ENCODE results near the gene ACP2.

DNA sequence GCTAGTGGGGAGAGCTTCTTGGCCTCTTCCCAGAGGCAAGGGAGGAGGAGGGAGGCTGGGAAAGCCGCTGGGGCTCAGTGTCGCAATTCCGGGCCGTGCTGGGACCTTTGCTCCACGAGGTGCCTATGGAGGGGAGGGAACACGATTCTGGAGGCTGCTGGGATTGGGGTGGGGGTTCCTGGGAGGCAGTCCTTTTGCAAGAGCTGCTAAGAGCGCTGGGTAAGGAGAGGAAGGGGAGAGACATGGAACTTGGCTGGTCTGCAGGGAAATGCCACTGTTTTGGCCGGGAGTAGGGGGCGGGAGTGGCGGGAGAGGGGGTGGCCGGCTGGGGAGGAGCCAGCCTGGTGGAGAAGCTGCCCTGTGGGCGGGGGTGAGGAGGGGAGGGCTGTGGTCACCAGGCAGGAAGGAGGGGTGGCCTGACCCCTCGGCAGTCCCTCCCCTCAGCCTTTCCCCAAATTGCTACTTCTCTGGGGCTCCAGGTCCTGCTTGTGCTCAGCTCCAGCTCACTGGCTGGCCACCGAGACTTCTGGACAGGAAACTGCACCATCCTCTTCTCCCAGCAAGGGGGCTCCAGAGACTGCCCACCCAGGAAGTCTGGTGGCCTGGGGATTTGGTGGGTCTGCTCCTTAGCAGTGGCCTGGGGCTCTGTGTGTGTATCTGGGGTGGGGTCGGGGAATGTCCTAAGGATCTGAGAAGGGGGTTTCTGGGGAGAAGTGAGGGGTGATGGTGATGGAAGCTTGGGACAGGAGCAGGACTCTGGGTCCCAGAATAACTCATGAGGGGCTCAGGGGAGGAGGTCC lies 9.1 kb upstream of the ACP2 start, which contains the start of gene NR1H3:
- TF ChIP-seq, protein P1, sequence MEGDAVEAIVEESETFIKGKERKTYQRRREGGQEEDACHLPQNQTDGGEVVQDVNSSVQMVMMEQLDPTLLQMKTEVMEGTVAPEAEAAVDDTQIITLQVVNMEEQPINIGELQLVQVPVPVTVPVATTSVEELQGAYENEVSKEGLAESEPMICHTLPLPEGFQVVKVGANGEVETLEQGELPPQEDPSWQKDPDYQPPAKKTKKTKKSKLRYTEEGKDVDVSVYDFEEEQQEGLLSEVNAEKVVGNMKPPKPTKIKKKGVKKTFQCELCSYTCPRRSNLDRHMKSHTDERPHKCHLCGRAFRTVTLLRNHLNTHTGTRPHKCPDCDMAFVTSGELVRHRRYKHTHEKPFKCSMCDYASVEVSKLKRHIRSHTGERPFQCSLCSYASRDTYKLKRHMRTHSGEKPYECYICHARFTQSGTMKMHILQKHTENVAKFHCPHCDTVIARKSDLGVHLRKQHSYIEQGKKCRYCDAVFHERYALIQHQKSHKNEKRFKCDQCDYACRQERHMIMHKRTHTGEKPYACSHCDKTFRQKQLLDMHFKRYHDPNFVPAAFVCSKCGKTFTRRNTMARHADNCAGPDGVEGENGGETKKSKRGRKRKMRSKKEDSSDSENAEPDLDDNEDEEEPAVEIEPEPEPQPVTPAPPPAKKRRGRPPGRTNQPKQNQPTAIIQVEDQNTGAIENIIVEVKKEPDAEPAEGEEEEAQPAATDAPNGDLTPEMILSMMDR (IDR thresholded peaks at IDR 0.05) = no peak; the same call in 1 of the 2 replicates
- TF ChIP-seq ZFX (IDR thresholded peaks at IDR 0.05; ENCODE audit: borderline replicate concordance) = no peak

Measured in 22Rv1 (cell line).